HEK293 (cell line): ENCODE data around the gene TMEM150B.
A peak's percentile ranks its signal among the peaks of the same experiment; 100 is the strongest.

Source experiments
- GLIS2 ChIP-seq: fragments of 450-650 bp; formaldehyde crosslinking; IDR thresholded peaks from 2 replicates; pipeline ENCODE4 v1.5.1; 2016; ENCODE audit warnings: missing biosample characterization, missing genetic modification characterization
- KLF10 ChIP-seq: fragments of 450-650 bp; IDR thresholded peaks from 2 replicates; pipeline ENCODE4 v1.5.1; 2018; ENCODE audit warnings: missing biosample characterization, mild to moderate bottlenecking, missing genetic modification characterization
- OSR2 ChIP-seq: fragments of 450-650 bp; formaldehyde crosslinking; IDR thresholded peaks from 2 replicates; pipeline ENCODE4 v1.5.1; 2016; ENCODE audit warnings: missing biosample characterization, missing genetic modification characterization
- SP2 ChIP-seq: fragments of 450-650 bp; formaldehyde crosslinking; IDR thresholded peaks from 2 replicates; pipeline ENCODE4 v1.5.1; 2016; ENCODE audit warnings: missing biosample characterization, missing genetic modification characterization
- ZBTB20 ChIP-seq: fragments of 450-650 bp; formaldehyde crosslinking; IDR thresholded peaks from 2 replicates; pipeline ENCODE4 v1.5.1; 2016; ENCODE audit warnings: missing biosample characterization, missing genetic modification characterization
- ZFHX2 ChIP-seq: fragments of 450-650 bp; formaldehyde crosslinking; conservative IDR thresholded peaks from 2 replicates; pipeline ENCODE4 v1.5.1; 2016; ENCODE audit warnings: missing biosample characterization, missing genetic modification characterization
- ZFP37 ChIP-seq: fragments of 450-650 bp; formaldehyde crosslinking; IDR thresholded peaks from 2 replicates; pipeline ENCODE4 v1.5.1; 2016; ENCODE audit warnings: missing biosample characterization, missing genetic modification characterization
- ZNF140 ChIP-seq: fragments of 450-650 bp; formaldehyde crosslinking; IDR thresholded peaks from 2 replicates; pipeline ENCODE4 v1.5.1; 2016; ENCODE audit warnings: missing biosample characterization, missing genetic modification characterization
- ZNF302 ChIP-seq: fragments of 450-650 bp; formaldehyde crosslinking; IDR thresholded peaks from 2 replicates; pipeline ENCODE4 v1.5.1; 2016; ENCODE audit warnings: missing biosample characterization, missing genetic modification characterization, low read depth
- ZNF404 ChIP-seq: fragments of 450-650 bp; formaldehyde crosslinking; IDR thresholded peaks from 2 replicates; pipeline ENCODE4 v1.5.1; 2017; ENCODE audit warnings: missing biosample characterization, missing genetic modification characterization
- ZNF48 ChIP-seq: fragments of 450-650 bp; formaldehyde crosslinking; IDR thresholded peaks from 2 replicates; pipeline ENCODE4 v1.5.1; 2016; ENCODE audit warnings: missing biosample characterization, missing genetic modification characterization
- ZNF521 ChIP-seq: fragments of 450-650 bp; formaldehyde crosslinking; IDR thresholded peaks from 2 replicates; pipeline ENCODE4 v1.5.1; 2017; ENCODE audit warnings: missing biosample characterization, mild to moderate bottlenecking, missing genetic modification characterization
- ZNF555 ChIP-seq: fragments of 450-650 bp; formaldehyde crosslinking; conservative IDR thresholded peaks from 2 replicates; pipeline ENCODE4 v1.5.1; 2017; ENCODE audit warnings: missing biosample characterization, mild to moderate bottlenecking, missing genetic modification characterization, inconsistent platforms
- ZNF670 ChIP-seq: fragments of 450-650 bp; formaldehyde crosslinking; IDR thresholded peaks from 2 replicates; pipeline ENCODE4 v1.5.1; 2016; ENCODE audit warnings: missing biosample characterization, missing genetic modification characterization, low read depth
- ZNF776 ChIP-seq: fragments of 450-650 bp; formaldehyde crosslinking; IDR thresholded peaks from 2 replicates; pipeline ENCODE4 v1.5.0; 2017; ENCODE audit warnings: missing biosample characterization, missing genetic modification characterization, borderline replicate concordance
- ZNF777 ChIP-seq: fragments of 450-650 bp; formaldehyde crosslinking; IDR thresholded peaks from 2 replicates; pipeline ENCODE4 v1.5.1; 2017; ENCODE audit warnings: missing biosample characterization, missing genetic modification characterization, borderline replicate concordance
- ZNF785 ChIP-seq: fragments of 450-650 bp; formaldehyde crosslinking; IDR thresholded peaks from 2 replicates; pipeline ENCODE4 v1.5.1; 2016; ENCODE audit warnings: missing biosample characterization, missing genetic modification characterization
- TF ChIP-seq, protein P1 (sequence below): fragments of 450-650 bp; formaldehyde crosslinking; IDR thresholded peaks from 2 replicates; pipeline ENCODE4 v1.5.1; 2016; ENCODE audit warnings: missing biosample characterization, missing genetic modification characterization
- TF ChIP-seq, protein P2 (sequence below): fragments of 450-650 bp; formaldehyde crosslinking; IDR thresholded peaks from 2 replicates; pipeline ENCODE4 v1.5.1; 2016; ENCODE audit warnings: missing biosample characterization, missing genetic modification characterization, low read depth
- TF ChIP-seq, protein P3 (sequence below): fragments of 450-650 bp; formaldehyde crosslinking; IDR thresholded peaks from 2 replicates; pipeline ENCODE4 v1.5.1; 2016; ENCODE audit warnings: missing biosample characterization, missing genetic modification characterization, low read depth
- TF ChIP-seq, protein P4 (sequence below): fragments of 450-650 bp; formaldehyde crosslinking; IDR thresholded peaks from 2 replicates; pipeline ENCODE4 v1.5.1; 2016; ENCODE audit warnings: missing biosample characterization, missing genetic modification characterization
- TF ChIP-seq, protein P5 (sequence below): fragments of 450-650 bp; formaldehyde crosslinking; IDR thresholded peaks from 2 replicates; pipeline ENCODE4 v1.5.1; 2017; ENCODE audit warnings: missing biosample characterization, mild to moderate bottlenecking, missing genetic modification characterization, moderate library complexity
- TF ChIP-seq, protein P6 (sequence below): fragments of 450-650 bp; formaldehyde crosslinking; IDR thresholded peaks from 2 replicates; pipeline ENCODE4 v1.5.1; 2017; ENCODE audit warnings: missing biosample characterization, missing genetic modification characterization
- TF ChIP-seq, protein P7 (sequence below): fragments of 450-650 bp; formaldehyde crosslinking; IDR thresholded peaks from 2 replicates; pipeline ENCODE4 v1.5.1; 2016; ENCODE audit warnings: missing biosample characterization, missing genetic modification characterization
- TF ChIP-seq, protein P8 (sequence below): fragments of 450-650 bp; formaldehyde crosslinking; IDR thresholded peaks from 2 replicates; pipeline ENCODE4 v1.5.1; 2016; ENCODE audit warnings: missing biosample characterization, missing genetic modification characterization

Gene TMEM150B

DNA sequence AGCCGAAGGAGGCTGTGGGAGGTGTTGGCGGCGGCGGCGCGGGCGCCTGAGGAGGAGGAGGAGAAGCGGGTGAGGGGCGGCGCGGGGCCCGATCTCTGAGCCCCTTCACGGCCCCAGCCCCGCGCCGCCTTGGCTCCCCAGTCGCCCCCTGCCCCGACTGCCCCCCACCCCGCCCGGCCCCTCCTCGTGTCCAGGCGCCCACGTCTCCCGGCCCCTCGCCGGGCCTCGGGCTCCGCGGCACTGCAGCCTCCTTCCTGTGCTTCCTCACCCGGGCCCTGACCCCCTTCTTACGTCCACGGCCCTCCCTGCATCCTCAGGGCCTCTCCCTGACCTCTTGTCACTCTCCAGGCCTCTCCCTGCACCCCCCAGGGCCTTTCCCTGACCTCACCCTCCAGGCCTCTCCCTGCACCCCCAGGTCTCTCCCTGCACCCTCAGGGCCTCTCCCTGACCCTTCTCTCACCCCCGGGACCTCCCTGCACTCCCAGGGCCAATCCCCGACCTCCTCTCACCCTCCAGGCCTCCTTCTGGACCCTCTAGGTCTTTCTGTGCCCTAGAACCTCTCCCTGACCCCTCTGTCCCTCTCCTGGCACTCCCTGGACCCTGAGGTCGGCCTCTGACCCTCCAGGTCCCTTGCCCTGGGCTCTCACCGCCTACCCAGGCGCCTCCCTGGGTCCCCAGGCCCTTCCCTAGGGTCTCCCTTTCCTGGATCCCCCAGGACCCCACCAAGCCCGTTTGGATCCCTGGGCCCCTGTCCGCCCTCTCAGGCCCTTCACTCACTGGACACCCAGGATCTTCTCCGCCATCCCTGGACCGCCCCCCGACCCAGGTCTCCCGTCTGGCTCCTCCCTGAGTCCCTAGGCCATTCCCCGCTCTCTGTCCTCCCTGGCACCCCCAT, 15.0 kb upstream of the TMEM150B start (continued):
- TF ChIP-seq, protein P1, sequence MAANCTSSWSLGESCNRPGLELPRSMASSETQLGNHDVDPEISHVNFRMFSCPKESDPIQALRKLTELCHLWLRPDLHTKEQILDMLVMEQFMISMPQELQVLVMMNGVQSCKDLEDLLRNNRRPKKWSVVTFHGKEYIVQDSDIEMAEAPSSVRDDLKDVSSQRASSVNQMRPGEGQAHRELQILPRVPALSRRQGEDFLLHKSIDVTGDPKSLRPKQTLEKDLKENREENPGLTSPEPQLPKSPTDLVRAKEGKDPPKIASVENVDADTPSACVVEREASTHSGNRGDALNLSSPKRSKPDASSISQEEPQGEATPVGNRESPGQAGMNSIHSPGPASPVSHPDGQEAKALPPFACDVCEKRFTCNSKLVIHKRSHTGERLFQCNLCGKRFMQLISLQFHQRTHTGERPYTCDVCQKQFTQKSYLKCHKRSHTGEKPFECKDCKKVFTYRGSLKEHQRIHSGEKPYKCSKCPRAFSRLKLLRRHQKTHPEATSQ = no peak
- TF ChIP-seq SP2 (tag by site-specific recombination) = no peak
- TF ChIP-seq ZNF777 (tag by site-specific recombination) = no peak
- TF ChIP-seq ZNF302 (tag by site-specific recombination) = no peak
- no peak for TF ChIP-seq KLF10 (tag by site-specific recombination)
- TF ChIP-seq ZNF140 (tag by site-specific recombination) = no peak
- TF ChIP-seq OSR2 (tag by site-specific recombination) = no peak
- TF ChIP-seq, protein P2, sequence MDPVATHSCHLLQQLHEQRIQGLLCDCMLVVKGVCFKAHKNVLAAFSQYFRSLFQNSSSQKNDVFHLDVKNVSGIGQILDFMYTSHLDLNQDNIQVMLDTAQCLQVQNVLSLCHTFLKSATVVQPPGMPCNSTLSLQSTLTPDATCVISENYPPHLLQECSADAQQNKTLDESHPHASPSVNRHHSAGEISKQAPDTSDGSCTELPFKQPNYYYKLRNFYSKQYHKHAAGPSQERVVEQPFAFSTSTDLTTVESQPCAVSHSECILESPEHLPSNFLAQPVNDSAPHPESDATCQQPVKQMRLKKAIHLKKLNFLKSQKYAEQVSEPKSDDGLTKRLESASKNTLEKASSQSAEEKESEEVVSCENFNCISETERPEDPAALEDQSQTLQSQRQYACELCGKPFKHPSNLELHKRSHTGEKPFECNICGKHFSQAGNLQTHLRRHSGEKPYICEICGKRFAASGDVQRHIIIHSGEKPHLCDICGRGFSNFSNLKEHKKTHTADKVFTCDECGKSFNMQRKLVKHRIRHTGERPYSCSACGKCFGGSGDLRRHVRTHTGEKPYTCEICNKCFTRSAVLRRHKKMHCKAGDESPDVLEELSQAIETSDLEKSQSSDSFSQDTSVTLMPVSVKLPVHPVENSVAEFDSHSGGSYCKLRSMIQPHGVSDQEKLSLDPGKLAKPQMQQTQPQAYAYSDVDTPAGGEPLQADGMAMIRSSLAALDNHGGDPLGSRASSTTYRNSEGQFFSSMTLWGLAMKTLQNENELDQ (tag by site-specific recombination) = no peak
- no peak for TF ChIP-seq ZNF521
- TF ChIP-seq, protein P3, sequence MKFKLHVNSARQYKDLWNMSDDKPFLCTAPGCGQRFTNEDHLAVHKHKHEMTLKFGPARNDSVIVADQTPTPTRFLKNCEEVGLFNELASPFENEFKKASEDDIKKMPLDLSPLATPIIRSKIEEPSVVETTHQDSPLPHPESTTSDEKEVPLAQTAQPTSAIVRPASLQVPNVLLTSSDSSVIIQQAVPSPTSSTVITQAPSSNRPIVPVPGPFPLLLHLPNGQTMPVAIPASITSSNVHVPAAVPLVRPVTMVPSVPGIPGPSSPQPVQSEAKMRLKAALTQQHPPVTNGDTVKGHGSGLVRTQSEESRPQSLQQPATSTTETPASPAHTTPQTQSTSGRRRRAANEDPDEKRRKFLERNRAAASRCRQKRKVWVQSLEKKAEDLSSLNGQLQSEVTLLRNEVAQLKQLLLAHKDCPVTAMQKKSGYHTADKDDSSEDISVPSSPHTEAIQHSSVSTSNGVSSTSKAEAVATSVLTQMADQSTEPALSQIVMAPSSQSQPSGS (tag by site-specific recombination) = no peak
- no peak for TF ChIP-seq ZNF776 (tag by site-specific recombination)
- no peak for TF ChIP-seq ZNF785 (tag by site-specific recombination)
- TF ChIP-seq, protein P4, sequence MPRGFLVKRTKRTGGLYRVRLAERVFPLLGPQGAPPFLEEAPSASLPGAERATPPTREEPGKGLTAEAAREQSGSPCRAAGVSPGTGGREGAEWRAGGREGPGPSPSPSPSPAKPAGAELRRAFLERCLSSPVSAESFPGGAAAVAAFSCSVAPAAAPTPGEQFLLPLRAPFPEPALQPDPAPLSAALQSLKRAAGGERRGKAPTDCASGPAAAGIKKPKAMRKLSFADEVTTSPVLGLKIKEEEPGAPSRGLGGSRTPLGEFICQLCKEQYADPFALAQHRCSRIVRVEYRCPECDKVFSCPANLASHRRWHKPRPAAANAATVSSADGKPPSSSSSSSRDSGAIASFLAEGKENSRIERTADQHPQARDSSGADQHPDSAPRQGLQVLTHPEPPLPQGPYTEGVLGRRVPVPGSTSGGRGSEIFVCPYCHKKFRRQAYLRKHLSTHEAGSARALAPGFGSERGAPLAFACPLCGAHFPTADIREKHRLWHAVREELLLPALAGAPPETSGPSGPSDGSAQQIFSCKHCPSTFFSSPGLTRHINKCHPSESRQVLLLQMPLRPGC (tag by site-specific recombination) = no peak
- TF ChIP-seq ZBTB20 = 0 out of 2 replicates have a peak, but pooled peaks have one; percentile 15
- TF ChIP-seq, protein P5, sequence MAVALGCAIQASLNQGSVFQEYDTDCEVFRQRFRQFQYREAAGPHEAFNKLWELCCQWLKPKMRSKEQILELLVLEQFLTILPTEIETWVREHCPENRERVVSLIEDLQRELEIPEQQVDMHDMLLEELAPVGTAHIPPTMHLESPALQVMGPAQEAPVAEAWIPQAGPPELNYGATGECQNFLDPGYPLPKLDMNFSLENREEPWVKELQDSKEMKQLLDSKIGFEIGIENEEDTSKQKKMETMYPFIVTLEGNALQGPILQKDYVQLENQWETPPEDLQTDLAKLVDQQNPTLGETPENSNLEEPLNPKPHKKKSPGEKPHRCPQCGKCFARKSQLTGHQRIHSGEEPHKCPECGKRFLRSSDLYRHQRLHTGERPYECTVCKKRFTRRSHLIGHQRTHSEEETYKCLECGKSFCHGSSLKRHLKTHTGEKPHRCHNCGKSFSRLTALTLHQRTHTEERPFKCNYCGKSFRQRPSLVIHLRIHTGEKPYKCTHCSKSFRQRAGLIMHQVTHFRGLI (tag by site-specific recombination) = no peak
- 0 out of 2 replicates have a peak, but pooled peaks have one; percentile 9 for TF ChIP-seq ZFP37 (tag by site-specific recombination)
- TF ChIP-seq, protein P6, sequence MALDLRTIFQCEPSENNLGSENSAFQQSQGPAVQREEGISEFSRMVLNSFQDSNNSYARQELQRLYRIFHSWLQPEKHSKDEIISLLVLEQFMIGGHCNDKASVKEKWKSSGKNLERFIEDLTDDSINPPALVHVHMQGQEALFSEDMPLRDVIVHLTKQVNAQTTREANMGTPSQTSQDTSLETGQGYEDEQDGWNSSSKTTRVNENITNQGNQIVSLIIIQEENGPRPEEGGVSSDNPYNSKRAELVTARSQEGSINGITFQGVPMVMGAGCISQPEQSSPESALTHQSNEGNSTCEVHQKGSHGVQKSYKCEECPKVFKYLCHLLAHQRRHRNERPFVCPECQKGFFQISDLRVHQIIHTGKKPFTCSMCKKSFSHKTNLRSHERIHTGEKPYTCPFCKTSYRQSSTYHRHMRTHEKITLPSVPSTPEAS (tag by site-specific recombination) = no peak
- TF ChIP-seq, protein P7, sequence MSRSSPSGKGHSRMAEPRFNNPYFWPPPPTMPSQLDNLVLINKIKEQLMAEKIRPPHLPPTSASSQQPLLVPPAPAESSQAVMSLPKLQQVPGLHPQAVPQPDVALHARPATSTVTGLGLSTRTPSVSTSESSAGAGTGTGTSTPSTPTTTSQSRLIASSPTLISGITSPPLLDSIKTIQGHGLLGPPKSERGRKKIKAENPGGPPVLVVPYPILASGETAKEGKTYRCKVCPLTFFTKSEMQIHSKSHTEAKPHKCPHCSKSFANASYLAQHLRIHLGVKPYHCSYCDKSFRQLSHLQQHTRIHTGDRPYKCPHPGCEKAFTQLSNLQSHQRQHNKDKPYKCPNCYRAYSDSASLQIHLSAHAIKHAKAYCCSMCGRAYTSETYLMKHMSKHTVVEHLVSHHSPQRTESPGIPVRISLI (tag by site-specific recombination) = no peak
- no peak for TF ChIP-seq ZNF404
- no peak for TF ChIP-seq ZNF48 (tag by site-specific recombination)
- TF ChIP-seq ZFHX2 (tag by site-specific recombination) = no peak
- no peak for TF ChIP-seq ZNF555
- TF ChIP-seq, protein P8, sequence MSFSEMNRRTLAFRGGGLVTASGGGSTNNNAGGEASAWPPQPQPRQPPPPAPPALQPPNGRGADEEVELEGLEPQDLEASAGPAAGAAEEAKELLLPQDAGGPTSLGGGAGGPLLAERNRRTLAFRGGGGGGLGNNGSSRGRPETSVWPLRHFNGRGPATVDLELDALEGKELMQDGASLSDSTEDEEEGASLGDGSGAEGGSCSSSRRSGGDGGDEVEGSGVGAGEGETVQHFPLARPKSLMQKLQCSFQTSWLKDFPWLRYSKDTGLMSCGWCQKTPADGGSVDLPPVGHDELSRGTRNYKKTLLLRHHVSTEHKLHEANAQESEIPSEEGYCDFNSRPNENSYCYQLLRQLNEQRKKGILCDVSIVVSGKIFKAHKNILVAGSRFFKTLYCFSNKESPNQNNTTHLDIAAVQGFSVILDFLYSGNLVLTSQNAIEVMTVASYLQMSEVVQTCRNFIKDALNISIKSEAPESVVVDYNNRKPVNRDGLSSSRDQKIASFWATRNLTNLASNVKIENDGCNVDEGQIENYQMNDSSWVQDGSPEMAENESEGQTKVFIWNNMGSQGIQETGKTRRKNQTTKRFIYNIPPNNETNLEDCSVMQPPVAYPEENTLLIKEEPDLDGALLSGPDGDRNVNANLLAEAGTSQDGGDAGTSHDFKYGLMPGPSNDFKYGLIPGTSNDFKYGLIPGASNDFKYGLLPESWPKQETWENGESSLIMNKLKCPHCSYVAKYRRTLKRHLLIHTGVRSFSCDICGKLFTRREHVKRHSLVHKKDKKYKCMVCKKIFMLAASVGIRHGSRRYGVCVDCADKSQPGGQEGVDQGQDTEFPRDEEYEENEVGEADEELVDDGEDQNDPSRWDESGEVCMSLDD (tag by site-specific recombination) = no peak; the same call in none of the 2 replicates
- TF ChIP-seq ZNF670 (tag by site-specific recombination) = no peak
- TF ChIP-seq GLIS2 (tag by site-specific recombination) = no peak
